CD4-positive, alpha-beta T cell treated with Interleukin-4 for 1 hour (primary cell): Measurements from ENCODE around the gene PABPC1L.

ENCODE experiments used
- DNase-seq, 2 donors: peaks; one replicate each; pipeline ENCODE4 v3.0.0-alpha.2; 2020 to 2022

The PABPC1L gene

DNA sequence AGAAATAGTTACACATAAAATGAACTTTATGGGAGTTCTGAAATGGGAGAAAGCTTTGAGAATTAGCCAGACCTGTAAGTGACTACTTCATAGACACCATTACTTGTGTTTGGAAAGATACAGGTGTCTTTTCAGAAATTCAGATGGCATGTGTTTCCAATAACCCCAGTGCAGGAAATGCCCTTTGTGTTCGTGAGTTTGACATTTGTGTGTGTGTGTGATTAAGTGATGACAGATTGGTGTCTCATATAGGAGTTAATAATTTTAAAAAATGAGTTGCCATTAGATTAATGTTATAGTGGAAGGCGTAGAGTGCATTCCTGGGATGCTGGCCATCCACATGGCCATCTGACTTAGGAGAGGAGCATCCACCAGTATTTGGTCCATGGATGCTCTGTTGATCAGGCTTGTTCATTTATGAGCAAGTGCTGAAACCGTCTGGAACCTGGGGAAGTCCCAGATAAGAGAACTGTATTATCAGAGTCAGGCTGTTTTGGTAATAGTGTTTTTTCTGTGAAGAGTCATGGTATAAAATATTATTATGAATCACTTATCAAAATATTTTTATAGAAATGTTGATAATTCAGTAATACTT, 59.5 kb downstream of the PABPC1L start:
- DNase-seq = peak; percentile 47 to 72

DNA sequence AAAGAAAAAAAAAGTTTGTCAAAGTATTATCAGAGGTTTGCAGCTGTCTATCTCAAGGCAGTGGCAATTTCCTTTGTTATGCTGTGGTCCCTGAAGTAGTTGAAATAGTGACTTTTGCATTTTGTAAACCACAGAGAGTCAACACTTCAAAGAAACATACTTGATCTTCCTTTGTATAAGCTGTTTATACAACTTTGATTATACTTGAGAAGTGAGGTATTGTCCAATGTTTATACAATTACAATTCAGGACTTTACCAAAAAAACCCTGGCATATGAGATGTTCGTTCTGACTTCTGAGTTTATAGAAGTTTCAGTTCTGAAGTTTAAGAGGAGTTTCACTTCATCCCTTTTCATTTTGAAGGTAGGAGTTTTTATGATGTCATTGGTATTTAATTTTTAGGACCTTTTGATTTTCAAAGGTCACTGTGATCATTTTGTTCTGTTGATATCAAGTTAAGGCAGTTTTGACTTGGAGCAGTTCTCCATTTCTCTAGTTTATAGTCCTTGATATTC, 60.4 kb downstream of the PABPC1L start:
- peak in 1 of 2 donors; percentile 79 for DNase-seq

DNA sequence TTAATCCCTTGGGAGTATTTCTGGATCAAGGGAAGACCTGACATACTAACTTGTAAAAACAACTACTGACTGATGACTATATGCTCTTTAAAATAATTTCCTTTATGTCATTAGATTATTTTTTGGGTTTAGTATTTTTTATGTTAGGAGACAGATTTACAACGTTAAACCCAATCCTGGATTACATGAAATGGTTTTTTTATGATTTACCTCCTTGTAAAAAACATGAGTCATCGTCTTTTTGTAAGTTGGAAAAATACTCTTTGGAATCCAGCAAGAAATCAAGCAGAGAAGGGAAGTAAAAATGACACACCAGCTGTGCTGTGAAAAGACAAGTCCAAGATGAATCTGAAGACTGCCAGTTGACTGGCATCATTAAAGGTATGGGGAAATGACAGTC, 63.2 kb downstream of the PABPC1L start:
- no peak for DNase-seq

DNA sequence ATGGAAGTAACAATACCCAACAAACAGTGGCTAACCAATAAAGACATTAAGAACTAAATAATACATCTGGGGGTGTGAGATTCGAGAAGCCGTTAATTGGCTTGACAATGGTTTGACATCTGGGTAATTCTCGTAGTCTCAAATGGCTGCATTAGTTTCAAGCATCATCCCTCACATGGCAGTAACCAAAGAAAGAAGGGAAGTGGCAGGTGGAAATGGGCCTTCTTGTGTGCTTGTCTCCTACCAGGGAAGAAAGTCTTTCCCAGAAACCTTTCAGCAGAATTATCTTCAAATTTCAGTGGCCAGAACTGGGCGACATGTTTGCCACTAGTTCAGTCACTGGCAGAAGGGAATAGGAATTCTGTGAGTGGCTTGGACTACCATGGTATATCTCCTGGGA, 66.8 kb downstream of the PABPC1L start:
- DNase-seq = no peak

DNA sequence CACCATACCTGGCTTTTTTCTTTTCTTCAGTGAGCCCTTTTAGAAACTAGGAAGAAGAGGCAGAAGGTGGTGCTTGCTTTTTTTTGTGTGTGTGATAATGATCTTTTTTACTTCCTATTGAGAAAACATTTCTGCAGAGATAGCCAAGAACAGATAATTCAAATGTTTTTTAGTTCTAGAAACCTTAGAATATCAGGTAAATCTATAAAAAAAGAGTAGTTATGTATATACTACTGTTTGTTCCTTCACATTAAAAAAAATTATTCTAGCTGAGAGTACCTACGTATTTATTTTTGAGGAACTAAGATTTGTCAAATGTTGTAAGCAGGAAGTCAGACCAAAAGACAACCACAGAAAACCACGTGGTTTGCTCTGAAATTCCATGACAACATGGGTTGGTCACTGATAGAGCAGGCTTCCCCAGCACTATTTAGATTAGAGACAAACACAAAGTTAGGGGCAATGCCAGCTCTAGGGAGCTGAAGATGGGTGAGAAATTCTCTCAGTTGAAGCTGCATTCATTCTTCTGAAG, 69.3 kb downstream of the PABPC1L start:
- peak; percentile 89 to 94 for DNase-seq

DNA sequence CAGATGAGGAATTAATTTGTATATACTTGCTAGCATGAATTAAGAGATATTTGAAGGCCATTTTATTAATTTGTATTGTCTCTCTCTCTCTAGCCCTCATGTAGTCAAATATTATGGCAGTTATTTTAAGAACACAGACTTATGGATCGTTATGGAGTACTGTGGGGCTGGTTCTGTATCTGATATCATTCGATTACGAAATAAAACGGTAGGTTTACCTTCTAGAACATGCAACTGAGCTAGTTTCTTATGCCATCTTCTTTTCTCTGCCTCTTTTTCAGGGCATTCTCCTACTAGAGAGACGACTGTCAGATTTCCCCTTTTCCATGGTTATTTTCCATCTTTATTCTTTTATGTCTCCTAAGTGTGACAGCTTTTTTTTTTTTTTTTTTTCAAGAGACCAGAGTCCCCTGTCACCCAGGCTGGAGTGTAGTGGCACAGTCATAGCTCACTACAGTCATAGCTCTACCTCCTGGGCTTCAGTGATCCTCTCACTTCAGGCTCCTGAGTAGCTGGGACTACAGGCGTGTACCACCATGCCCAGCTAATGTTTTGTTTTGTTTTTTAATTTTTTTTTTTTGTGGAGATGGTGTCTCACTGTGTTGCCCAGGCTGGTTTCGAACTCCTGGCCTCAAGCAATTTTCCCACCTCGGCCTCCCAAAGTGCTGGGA, 72.0 kb downstream of the PABPC1L start:
- DNase-seq = no peak

DNA sequence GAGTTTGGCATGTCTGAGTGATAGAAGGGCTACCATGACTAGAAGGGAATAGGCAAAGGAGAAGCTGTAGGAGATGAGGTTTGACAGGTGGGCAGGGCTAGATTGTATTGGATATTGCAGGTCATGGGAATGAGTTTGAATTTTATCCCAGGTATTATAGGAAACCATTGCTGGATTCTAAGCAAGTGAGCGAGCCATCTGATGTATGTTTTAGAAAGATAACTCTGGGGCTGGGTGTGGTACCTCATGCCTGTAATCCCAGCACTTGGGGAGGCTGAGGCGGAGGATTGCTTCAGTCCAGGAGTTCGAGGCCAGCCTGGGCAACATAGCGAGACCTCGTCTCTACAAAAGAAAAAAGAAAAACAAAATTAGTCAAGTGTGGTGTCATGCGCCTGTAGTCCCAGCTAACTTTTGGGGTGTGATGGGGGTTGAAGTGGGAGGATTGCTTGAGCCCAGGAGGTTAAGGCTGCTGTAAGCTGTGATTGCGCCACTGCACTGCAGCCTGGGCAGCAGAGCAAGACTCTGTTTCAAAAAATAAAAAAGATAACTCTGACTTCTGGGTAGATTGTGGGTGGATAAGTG, 73.3 kb downstream of the PABPC1L start:
- DNase-seq = no peak

DNA sequence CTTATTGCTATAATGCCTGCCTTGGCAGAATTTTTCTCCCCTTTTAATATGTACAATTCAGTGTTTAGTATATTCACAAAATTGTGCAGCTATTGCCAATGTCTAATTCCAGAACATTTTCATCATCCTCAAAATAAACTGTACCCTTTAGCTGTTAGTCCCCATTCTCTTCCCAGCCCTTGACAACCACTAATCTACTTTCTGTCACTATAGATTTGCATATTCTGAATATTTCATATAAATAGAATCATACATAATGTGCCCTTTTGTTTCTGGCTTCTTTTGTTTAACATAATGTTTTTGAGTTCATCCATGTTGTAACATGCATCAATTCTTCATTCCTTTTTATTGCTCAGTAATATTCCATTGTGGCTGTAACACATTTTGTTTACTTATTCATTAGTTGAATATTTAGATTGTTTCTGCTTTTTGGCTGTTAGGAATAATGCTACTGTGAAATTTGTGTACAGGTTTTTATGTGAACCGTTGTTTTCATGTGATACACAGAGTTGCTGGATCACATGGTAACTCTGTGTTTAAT, 78.8 kb downstream of the PABPC1L start:
- no peak for DNase-seq
